Measurements from ENCODE around the gene SDHA. TPM values are rescaled to one million over a fixed set of nuclear protein-coding genes. Genes with fewer than 3 reads are reported as not detected.
"Not testable (repeated sequence)": the region's sequence is repeated elsewhere in the genome, so short reads cannot be mapped to it uniquely, and the experiment has no call there.

The SDHA gene
- polyA plus RNA-seq, 2 donors: 43.7 to 63.1 TPM

DNA sequence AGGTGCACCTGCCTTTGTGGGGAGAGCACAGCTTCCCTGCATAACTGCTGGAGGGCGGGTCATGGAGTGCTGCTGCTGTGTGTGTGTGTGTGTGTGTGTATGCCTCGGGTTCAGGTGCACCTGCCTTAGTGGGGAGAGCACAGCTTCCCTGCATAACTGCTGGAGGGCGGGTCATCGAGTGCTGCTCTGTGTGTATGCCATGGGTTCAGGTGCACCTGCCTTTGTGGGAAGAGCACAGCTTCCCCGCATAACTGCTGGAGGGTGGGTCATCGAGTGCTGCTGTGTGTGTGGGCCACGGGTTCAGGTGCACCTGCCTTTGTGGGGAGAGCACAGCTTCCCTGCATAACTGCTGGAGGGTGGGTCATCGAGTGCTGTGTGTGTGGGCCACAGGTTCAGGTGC is 84.3 kb downstream of the SDHA start:
- not testable (repeated sequence) for H3K4me3 ChIP-seq (ENCODE audit: low read depth in 1 of 2, low read length in 2 of 2); H3K27me3 ChIP-seq (ENCODE audit: control insufficient read depth in 1 of 2, insufficient read depth in 2 of 2, low read length in 2 of 2); H3K27ac ChIP-seq (ENCODE audit: low read depth in 2 of 2, low read length in 1 of 2); H3K9me3 ChIP-seq (ENCODE audit: control insufficient read depth in 2 of 2, insufficient read depth in 1 of 2, low read depth in 1 of 2, low read length in 1 of 2); H3K4me1 ChIP-seq (ENCODE audit: control insufficient read depth in 2 of 2, insufficient read depth in 2 of 2, low read length in 1 of 2)
- WGBS, 2 donors: 72 to 81% methylated on average over 8 of the region's 8 CpGs
- H3K36me3 ChIP-seq (ENCODE audit: control insufficient read depth in 2 of 2, insufficient read depth in 2 of 2, low read length in 1 of 2): peaks cover 0 to 19% of the 10 kb centered on the region in 2 donors

- Histone ChIP-seq H3K4me1 (ENCODE audit: control insufficient read depth in 2 of 2, insufficient read depth in 2 of 2, low read length in 1 of 2) (peaks cover 0 to 6% of the 10 kb centered on the region in 2 donors), H3K4me3 (ENCODE audit: low read depth in 1 of 2, low read length in 2 of 2) (no peak overlapping the region), H3K27me3 (ENCODE audit: control insufficient read depth in 1 of 2, insufficient read depth in 2 of 2, low read length in 2 of 2) (no peaks in the 10 kb centered on the region), H3K9me3 (ENCODE audit: control insufficient read depth in 2 of 2, insufficient read depth in 1 of 2, low read depth in 1 of 2, low read length in 1 of 2) (no peaks in the 10 kb centered on the region), H3K36me3 (ENCODE audit: control insufficient read depth in 2 of 2, insufficient read depth in 2 of 2, low read length in 1 of 2) (peaks cover 2 to 24% of the 10 kb centered on the region in 2 donors), H3K27ac (ENCODE audit: low read depth in 2 of 2, low read length in 1 of 2) (no peak overlapping the region)
- 83 to 85% methylated on average over 8 of the region's 8 CpGs for WGBS, 2 donors
Measured at GRCh38 chr5:302966-303365, 84.8 kb downstream of the SDHA start.

DNA sequence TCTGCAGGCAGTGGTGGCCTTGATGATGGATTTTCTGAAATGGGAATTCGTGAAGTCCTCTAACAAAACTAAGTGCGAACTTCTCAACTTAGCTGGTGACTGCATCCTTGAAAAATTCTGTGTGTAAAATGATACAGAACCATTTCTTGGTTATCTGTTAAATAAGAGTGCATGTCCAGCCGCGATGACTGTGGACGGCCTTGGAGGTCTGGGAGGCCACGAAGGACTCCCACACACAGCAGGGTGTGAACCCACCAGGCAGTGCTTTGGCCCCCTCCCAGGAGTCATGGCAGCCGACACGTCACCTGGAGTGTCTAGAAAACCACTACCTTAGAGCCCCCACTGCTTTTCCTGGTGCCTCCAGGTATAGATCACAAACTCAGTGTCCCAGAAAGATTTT is 85.6 kb downstream of the SDHA start:
- not testable (repeated sequence) for H3K27me3 ChIP-seq (ENCODE audit: control insufficient read depth in 1 of 2, insufficient read depth in 2 of 2, low read length in 2 of 2); H3K27ac ChIP-seq (ENCODE audit: low read depth in 2 of 2, low read length in 1 of 2); H3K9me3 ChIP-seq (ENCODE audit: control insufficient read depth in 2 of 2, insufficient read depth in 1 of 2, low read depth in 1 of 2, low read length in 1 of 2); H3K4me3 ChIP-seq (ENCODE audit: low read depth in 1 of 2, low read length in 2 of 2); H3K4me1 ChIP-seq (ENCODE audit: control insufficient read depth in 2 of 2, insufficient read depth in 2 of 2, low read length in 1 of 2)
- peaks cover 2 to 27% of the 10 kb centered on the region in 2 donors for H3K36me3 ChIP-seq (ENCODE audit: control insufficient read depth in 2 of 2, insufficient read depth in 2 of 2, low read length in 1 of 2)
- WGBS, 2 donors: 87 to 91% methylated on average over 8 of the region's 8 CpGs

DNA sequence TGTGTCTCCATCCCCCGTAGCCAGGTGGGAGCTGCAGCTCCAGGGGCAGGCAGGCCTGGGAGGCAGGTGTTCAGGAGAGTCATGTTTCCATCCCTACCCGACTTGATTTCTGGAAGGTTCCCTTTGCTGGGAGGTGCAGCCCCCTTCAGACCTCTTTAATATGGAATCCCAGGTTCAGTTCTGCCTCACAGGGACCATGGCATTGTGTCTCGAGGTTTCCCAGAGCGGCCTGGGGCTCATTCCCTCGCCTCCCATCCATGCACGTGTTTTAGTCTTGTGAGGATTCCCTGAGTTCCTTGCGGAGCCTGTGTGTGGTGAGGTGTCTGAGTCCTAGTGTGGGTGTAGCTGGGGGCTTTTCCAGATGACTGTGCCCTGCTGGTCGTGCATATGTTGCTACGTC is 86.9 kb downstream of the SDHA start:
- H3K4me3 ChIP-seq (ENCODE audit: low read depth in 1 of 2, low read length in 2 of 2): no peak overlapping the region
- H3K27ac ChIP-seq (ENCODE audit: low read depth in 2 of 2, low read length in 1 of 2): no peak overlapping the region
- H3K4me1 ChIP-seq (ENCODE audit: control insufficient read depth in 2 of 2, insufficient read depth in 2 of 2, low read length in 1 of 2): peaks cover 0 to 6% of the 10 kb centered on the region in 2 donors
- no peaks in the 10 kb centered on the region for H3K27me3 ChIP-seq (ENCODE audit: control insufficient read depth in 1 of 2, insufficient read depth in 2 of 2, low read length in 2 of 2)
- no peaks in the 10 kb centered on the region for H3K9me3 ChIP-seq (ENCODE audit: control insufficient read depth in 2 of 2, insufficient read depth in 1 of 2, low read depth in 1 of 2, low read length in 1 of 2)
- peaks cover 2 to 37% of the 10 kb centered on the region in 2 donors for H3K36me3 ChIP-seq (ENCODE audit: control insufficient read depth in 2 of 2, insufficient read depth in 2 of 2, low read length in 1 of 2)
- WGBS, 2 donors: 89 to 91% methylated on average over 9 of the region's 9 CpGs

DNA sequence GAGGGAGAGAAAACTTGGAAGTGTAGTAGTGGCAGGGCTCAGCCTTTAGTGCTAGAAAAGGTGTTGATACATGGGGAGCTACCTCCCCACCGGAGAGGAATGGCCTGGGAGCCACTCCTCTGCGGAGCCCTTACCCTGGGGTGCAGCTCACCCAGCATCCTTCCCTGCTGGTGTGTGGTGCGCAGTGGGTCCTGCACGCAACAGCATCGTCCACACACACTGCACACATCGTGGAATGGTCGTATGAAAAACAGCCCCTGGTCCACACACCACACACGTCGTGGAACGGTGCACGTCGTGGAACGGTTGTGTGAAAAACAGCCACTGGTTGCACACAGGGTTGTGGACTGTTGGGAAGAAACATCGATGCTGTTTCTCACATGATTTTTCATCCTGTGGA is 87.3 kb downstream of the SDHA start:
- Histone ChIP-seq H3K27me3 (ENCODE audit: control insufficient read depth in 1 of 2, insufficient read depth in 2 of 2, low read length in 2 of 2) (no peaks in the 10 kb centered on the region), H3K4me1 (ENCODE audit: control insufficient read depth in 2 of 2, insufficient read depth in 2 of 2, low read length in 1 of 2) (peaks cover 0 to 6% of the 10 kb centered on the region in 2 donors), H3K27ac (ENCODE audit: low read depth in 2 of 2, low read length in 1 of 2) (no peak overlapping the region), H3K9me3 (ENCODE audit: control insufficient read depth in 2 of 2, insufficient read depth in 1 of 2, low read depth in 1 of 2, low read length in 1 of 2) (no peaks in the 10 kb centered on the region), H3K36me3 (ENCODE audit: control insufficient read depth in 2 of 2, insufficient read depth in 2 of 2, low read length in 1 of 2) (peaks cover 2 to 41% of the 10 kb centered on the region in 2 donors), H3K4me3 (ENCODE audit: low read depth in 1 of 2, low read length in 2 of 2) (no peak overlapping the region)
- 93 to 94% methylated on average over 14 of the region's 14 CpGs for WGBS, 2 donors

DNA sequence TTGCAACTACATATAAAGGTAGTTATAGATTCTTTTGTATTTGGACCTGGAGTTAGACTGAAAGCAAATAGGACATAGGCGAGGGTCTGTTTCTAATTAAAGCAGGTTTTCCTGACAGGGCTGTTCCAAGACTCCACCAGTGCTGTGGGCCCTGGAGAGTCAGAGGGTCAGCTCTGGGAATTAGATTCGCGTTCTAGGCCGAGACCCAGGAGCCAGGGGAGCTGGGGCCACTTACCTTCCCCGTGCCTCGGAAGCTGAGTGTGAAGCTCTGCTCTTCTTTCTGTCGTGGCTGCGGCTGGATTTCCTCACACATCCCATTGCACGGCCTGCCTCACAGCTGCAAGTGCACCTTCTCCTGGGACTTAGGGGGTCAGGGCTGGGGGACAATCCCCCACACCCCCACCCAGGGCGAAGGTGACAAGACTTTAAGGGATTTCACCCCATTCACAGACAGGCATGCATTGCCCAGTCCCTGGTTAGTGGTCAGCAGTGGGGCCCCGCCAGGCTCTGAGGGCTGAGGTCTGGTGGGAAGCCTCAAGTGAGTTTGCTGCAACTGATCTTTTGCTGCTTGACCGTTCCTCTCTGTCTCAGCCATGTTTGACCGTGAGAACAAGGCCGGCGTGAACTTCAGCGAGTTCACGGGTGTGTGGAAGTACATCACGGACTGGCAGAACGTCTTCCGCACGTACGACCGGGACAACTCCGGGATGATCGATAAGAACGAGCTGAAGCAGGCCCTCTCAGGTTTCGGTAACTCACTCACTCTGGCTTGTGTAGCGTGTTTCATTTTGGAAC is 88.1 kb downstream of the SDHA start:
- H3K27me3 ChIP-seq (ENCODE audit: control insufficient read depth in 1 of 2, insufficient read depth in 2 of 2, low read length in 2 of 2): no peaks in the 10 kb centered on the region
- H3K27ac ChIP-seq (ENCODE audit: low read depth in 2 of 2, low read length in 1 of 2): no peak overlapping the region
- peaks cover 0 to 6% of the 10 kb centered on the region in 2 donors for H3K4me1 ChIP-seq (ENCODE audit: control insufficient read depth in 2 of 2, insufficient read depth in 2 of 2, low read length in 1 of 2)
- no peaks in the 10 kb centered on the region for H3K9me3 ChIP-seq (ENCODE audit: control insufficient read depth in 2 of 2, insufficient read depth in 1 of 2, low read depth in 1 of 2, low read length in 1 of 2)
- H3K36me3 ChIP-seq (ENCODE audit: control insufficient read depth in 2 of 2, insufficient read depth in 2 of 2, low read length in 1 of 2): peaks cover 2 to 46% of the 10 kb centered on the region in 2 donors
- H3K4me3 ChIP-seq (ENCODE audit: low read depth in 1 of 2, low read length in 2 of 2): no peak overlapping the region
- WGBS, 2 donors: 94 to 97% methylated on average over 28 of the region's 28 CpGs

Other genes with a start within 250 kb of the SDHA start
- gene PLEKHG4B, start 126.2 kb upstream of the SDHA start, polyA plus RNA-seq: under 1 TPM; 0.16 to 0.53 TPM
- gene LRRC14B, start 26.8 kb upstream of the SDHA start, polyA plus RNA-seq: under 1 TPM in 1 of 2 donors, not detected in 1; 0.02 TPM
- gene CCDC127, start 167 bp upstream of the SDHA start, polyA plus RNA-seq: 1 to 10 TPM; 1.4 to 1.7 TPM
- gene PDCD6, start 53.3 kb downstream of the SDHA start, polyA plus RNA-seq: 100 to 1,000 TPM; 152 to 159 TPM
- 1 to 10 TPM; 1.2 to 1.7 TPM for gene AHRR, start 103.4 kb downstream of the SDHA start, polyA plus RNA-seq
- gene EXOC3, start 224.9 kb downstream of the SDHA start, polyA plus RNA-seq: 10 to 100 TPM; 40.3 to 49.1 TPM

Measured in esophagus (tissue), 2 donors.